HG03045 (cell line): ENCODE results near the gene TFE3.

ENCODE experiments used
- ATAC-seq: cut with Tn5 transposase; IDR thresholded peaks from one replicate; pipeline ENCODE4 v1.9.1; 2021; ENCODE audit warnings: mild to moderate bottlenecking, moderate library complexity; ENCODE audit not compliant: unreplicated experiment

TFE3 gene

GRCh38 chrX:49061916-49062315, 18.8 kb upstream of the TFE3 start:
- no peak for ATAC-seq

- no peak for ATAC-seq
Measured at GRCh38 chrX:49061490-49061889, 18.3 kb upstream of the TFE3 start.

GRCh38 chrX:49060914-49061313, 17.8 kb upstream of the TFE3 start:
- no peak for ATAC-seq

- no peak for ATAC-seq
Measured at GRCh38 chrX:49059681-49060085, 16.5 kb upstream of the TFE3 start.

GRCh38 chrX:49059201-49059600, 16.0 kb upstream of the TFE3 start:
- ATAC-seq = no peak

- ATAC-seq = no peak
Measured at GRCh38 chrX:49058794-49059193, 15.6 kb upstream of the TFE3 start, which contains the start of gene CCDC120. Gene CCDC120 (plus strand): TSS chrX:49058999. CDS start chrX:49062042, 3,043 bp downstream.

- no peak for ATAC-seq
Measured at GRCh38 chrX:49054073-49054762, 11.1 kb upstream of the TFE3 start.

GRCh38 chrX:49053223-49054072, 10.3 kb upstream of the TFE3 start:
- peak; percentile 62 for ATAC-seq

- no peak for ATAC-seq
Measured at GRCh38 chrX:49043987-49044281, 777 bp upstream of the TFE3 start.

- ATAC-seq = peak; percentile 4
Measured at GRCh38 chrX:49042581-49043219, 457 bp downstream of the TFE3 start.

GRCh38 chrX:49041744-49042580, 1.2 kb downstream of the TFE3 start:
- no peak for ATAC-seq

- ATAC-seq = no peak
Measured at GRCh38 chrX:49040376-49040955, 2.7 kb downstream of the TFE3 start.

GRCh38 chrX:49039598-49040375, 3.4 kb downstream of the TFE3 start:
- ATAC-seq = no peak

- ATAC-seq = no peak
Measured at GRCh38 chrX:49037883-49038475, 5.2 kb downstream of the TFE3 start.

- no peak for ATAC-seq
Measured at GRCh38 chrX:49030283-49030682, 12.9 kb downstream of the TFE3 start.

GRCh38 chrX:49029876-49030275, 13.3 kb downstream of the TFE3 start:
- ATAC-seq = no peak

GRCh38 chrX:49019599-49020249, 23.4 kb downstream of the TFE3 start:
- no peak for ATAC-seq

- ATAC-seq = no peak
Measured at GRCh38 chrX:49019050-49019449, 24.1 kb downstream of the TFE3 start.

- ATAC-seq = no peak
Measured at GRCh38 chrX:49003696-49004095, 39.5 kb downstream of the TFE3 start.
